Neural cell (in vitro differentiated cells): ENCODE measurements around the gene MKX. TPM values are rescaled to one million over a fixed set of nuclear protein-coding genes. Genes with fewer than 3 reads are reported as not detected.

Experiments used
- H2AFZ ChIP-seq: fragments of 200-600, 300-800 bp; sonication (generic), shearing (Covaris generic); 2 replicates; pipeline ENCODE4 v1.6.0; 2014; ENCODE audit warnings: low read depth, mild to moderate bottlenecking, antibody characterized with exemption, low read length, moderate library complexity
- H3F3A ChIP-seq: fragments of 200-600 bp; shearing (Covaris generic); 2 replicates; pipeline ENCODE4 v1.6.1; 2016; ENCODE audit warnings: mild to moderate bottlenecking, moderate library complexity, mixed read lengths, antibody characterized with exemption, low read length; ENCODE audit not compliant: insufficient read depth, poor library complexity, severe bottlenecking
- H3K27ac ChIP-seq: fragments of 200-600, 300-800 bp; sonication (generic), shearing (Covaris generic); 2 replicates; pipeline ENCODE4 v1.5.1; 2014; ENCODE audit warnings: mild to moderate bottlenecking, low read length, moderate library complexity
- H3K27me3 ChIP-seq: fragments of 300-800, 200-600 bp; sonication (generic), shearing (Covaris generic); 2 replicates; pipeline ENCODE4 v1.6.0; 2014; ENCODE audit warnings: mild to moderate bottlenecking, low read depth, low read length, moderate library complexity; ENCODE audit not compliant: insufficient read depth
- H3K36me3 ChIP-seq: fragments of 300-800, 200-600 bp; sonication (generic), shearing (Covaris generic); 2 replicates; pipeline ENCODE4 v1.5.1; 2014; ENCODE audit warnings: mild to moderate bottlenecking, antibody characterized with exemption, low read length, moderate library complexity; ENCODE audit not compliant: insufficient read depth
- H3K4me2 ChIP-seq: fragments of 300-800, 200-600 bp; sonication (generic), shearing (Covaris generic); 2 replicates; pipeline ENCODE4 v1.6.0; 2014; ENCODE audit warnings: mild to moderate bottlenecking, low read length
- H3K4me3 ChIP-seq: fragments of 300-800, 200-600 bp; sonication (generic), shearing (Covaris generic); 2 replicates; pipeline ENCODE4 v1.5.1; 2014; ENCODE audit warnings: mild to moderate bottlenecking, low read length, moderate library complexity
- H3K79me2 ChIP-seq: fragments of 200-600 bp; shearing (Covaris generic); replicated peaks from 2 replicates; pipeline ENCODE4 v1.6.0; 2014; ENCODE audit warnings: mild to moderate bottlenecking, low read length, moderate library complexity; ENCODE audit not compliant: insufficient read depth
- H3K9ac ChIP-seq: fragments of 300-800, 200-600 bp; sonication (generic), shearing (Covaris generic); 2 replicates; pipeline ENCODE4 v1.6.1; 2016; ENCODE audit warnings: mild to moderate bottlenecking, low read length, mixed read lengths
- H3K9me2 ChIP-seq: fragments of 200-600 bp; shearing (Covaris generic); 2 replicates; pipeline ENCODE4 v1.6.1; 2016; ENCODE audit warnings: mild to moderate bottlenecking, low read length, mixed read lengths; ENCODE audit not compliant: insufficient read depth
- H3K9me3 ChIP-seq: fragments of 200-600, 300-800 bp; sonication (generic), shearing (Covaris generic); 2 replicates; pipeline ENCODE4 v1.6.1; 2016; ENCODE audit warnings: mild to moderate bottlenecking, mixed run types, low read length, moderate library complexity, mixed read lengths
- H4K20me1 ChIP-seq: fragments of 200-600 bp; shearing (Covaris generic); 2 replicates; pipeline ENCODE4 v1.6.1; 2016; ENCODE audit warnings: mild to moderate bottlenecking, mixed run types; ENCODE audit not compliant: insufficient read depth
- EP300 ChIP-seq: fragments of 450-650 bp; conservative IDR thresholded peaks from 2 replicates; pipeline ENCODE4 v1.6.1; 2014; ENCODE audit warnings: antibody characterized with exemption, mild to moderate bottlenecking, moderate library complexity; ENCODE audit not compliant: poor library complexity, severe bottlenecking
- EZH2 ChIP-seq: fragments of 200-600, 300-800 bp; shearing (Covaris generic), sonication (generic); IDR thresholded peaks from 2 replicates; pipeline ENCODE4 v1.6.1; 2014; ENCODE audit warnings: antibody characterized with exemption, low read length, borderline replicate concordance, mild to moderate bottlenecking; ENCODE audit not compliant: insufficient read depth, poor library complexity, severe bottlenecking
- MXI1 ChIP-seq: fragments of 450-650 bp; conservative IDR thresholded peaks from 2 replicates; pipeline ENCODE4 v1.6.1; 2014; ENCODE audit warnings: antibody characterized with exemption, mild to moderate bottlenecking; ENCODE audit not compliant: poor library complexity, severe bottlenecking
- POLR2AphosphoS5 ChIP-seq: IDR thresholded peaks from 2 replicates; pipeline ENCODE4 v1.6.1; 2012
- RAD21 ChIP-seq: fragments of 450-650 bp; conservative IDR thresholded peaks from 2 replicates; pipeline ENCODE4 v1.6.1; 2014; ENCODE audit warnings: antibody characterized with exemption, mild to moderate bottlenecking, moderate library complexity
- SMC3 ChIP-seq: fragments of 450-650 bp; conservative IDR thresholded peaks from 2 replicates; pipeline ENCODE4 v1.6.1; 2014; ENCODE audit warnings: antibody characterized with exemption, mild to moderate bottlenecking, moderate library complexity; ENCODE audit not compliant: poor library complexity
- TAF1 ChIP-seq: IDR thresholded peaks from 2 replicates; pipeline ENCODE4 v1.6.1; 2012; ENCODE audit warnings: low read depth
- polyA plus RNA-seq: library from polyadenylated mRNA; depleted of rRNA; stranded (reverse); fragments of >200 nt; gene quantifications from 2 replicates; pipeline ENCODE4 v1.2.3, GENCODE V29; 2014
- TF ChIP-seq, protein P1 (sequence below): fragments of 450-650 bp; IDR thresholded peaks from 2 replicates; pipeline ENCODE4 v1.5.1; 2014; ENCODE audit warnings: antibody characterized with exemption, mild to moderate bottlenecking, moderate library complexity; ENCODE audit not compliant: poor library complexity, severe bottlenecking
- TF ChIP-seq, protein P2 (sequence below): IDR thresholded peaks from 2 replicates; pipeline ENCODE4 v1.6.1; 2012; ENCODE audit warnings: borderline replicate concordance

The MKX gene
- polyA plus RNA-seq, 1 donor from 2014 or later = not detected

DNA sequence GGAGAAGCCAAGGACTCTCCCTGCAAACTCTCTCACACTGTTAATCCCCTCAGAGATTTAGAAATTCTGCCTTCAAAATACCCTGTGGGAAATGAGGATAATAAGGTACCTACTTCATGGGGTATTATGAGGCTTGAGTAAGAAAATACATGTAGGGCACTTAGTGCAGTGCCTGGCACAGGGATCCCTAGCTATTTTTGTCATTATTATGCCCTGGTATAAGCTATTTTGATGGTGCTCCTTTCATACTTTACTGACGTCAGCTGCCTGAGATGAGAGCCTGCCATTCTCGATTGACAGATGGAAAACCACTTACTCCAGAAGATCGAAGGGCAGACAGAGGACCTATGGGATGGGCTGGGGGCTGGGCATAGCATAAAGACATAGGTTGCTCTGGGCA lies 30.1 kb downstream of the MKX start:
- H3K27ac ChIP-seq = no peak overlapping the region
- H3K9ac ChIP-seq = no peak overlapping the region
- no peaks in the 10 kb centered on the region for H3K36me3 ChIP-seq
- H3K4me2 ChIP-seq = no peak overlapping the region
- no peak overlapping the region for H2AFZ ChIP-seq
- H3K27me3 ChIP-seq = no peaks in the 10 kb centered on the region
- no peaks in the 10 kb centered on the region for H3K79me2 ChIP-seq
- H3F3A ChIP-seq = no peaks in the 10 kb centered on the region
- H3K9me3 ChIP-seq = no peaks in the 10 kb centered on the region
- no peaks in the 10 kb centered on the region for H4K20me1 ChIP-seq
- H3K4me3 ChIP-seq = no peak overlapping the region
- no peaks in the 10 kb centered on the region for H3K9me2 ChIP-seq
- TF ChIP-seq, protein P1, sequence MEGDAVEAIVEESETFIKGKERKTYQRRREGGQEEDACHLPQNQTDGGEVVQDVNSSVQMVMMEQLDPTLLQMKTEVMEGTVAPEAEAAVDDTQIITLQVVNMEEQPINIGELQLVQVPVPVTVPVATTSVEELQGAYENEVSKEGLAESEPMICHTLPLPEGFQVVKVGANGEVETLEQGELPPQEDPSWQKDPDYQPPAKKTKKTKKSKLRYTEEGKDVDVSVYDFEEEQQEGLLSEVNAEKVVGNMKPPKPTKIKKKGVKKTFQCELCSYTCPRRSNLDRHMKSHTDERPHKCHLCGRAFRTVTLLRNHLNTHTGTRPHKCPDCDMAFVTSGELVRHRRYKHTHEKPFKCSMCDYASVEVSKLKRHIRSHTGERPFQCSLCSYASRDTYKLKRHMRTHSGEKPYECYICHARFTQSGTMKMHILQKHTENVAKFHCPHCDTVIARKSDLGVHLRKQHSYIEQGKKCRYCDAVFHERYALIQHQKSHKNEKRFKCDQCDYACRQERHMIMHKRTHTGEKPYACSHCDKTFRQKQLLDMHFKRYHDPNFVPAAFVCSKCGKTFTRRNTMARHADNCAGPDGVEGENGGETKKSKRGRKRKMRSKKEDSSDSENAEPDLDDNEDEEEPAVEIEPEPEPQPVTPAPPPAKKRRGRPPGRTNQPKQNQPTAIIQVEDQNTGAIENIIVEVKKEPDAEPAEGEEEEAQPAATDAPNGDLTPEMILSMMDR = no peak

DNA sequence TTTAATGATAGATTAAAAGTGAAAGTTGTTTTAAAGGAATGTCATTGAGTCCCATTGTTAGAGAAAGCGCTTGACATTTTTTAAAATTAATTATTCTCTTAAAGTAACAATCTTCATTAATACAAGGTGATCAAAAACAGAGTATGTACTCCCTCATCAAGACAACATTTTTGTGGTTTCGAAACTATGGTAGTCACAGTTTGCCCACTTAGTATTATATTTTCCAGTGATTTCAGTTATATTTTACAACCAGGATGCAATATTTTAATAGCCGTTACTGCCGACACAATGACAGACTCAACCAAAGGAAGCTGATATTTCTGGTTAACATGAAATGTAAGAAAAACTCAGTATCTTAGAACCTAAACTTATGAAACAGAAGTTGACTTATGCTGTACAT lies 31.3 kb downstream of the MKX start:
- H3K27me3 ChIP-seq = no peaks in the 10 kb centered on the region
- no peak overlapping the region for H3K4me2 ChIP-seq
- H4K20me1 ChIP-seq = no peaks in the 10 kb centered on the region
- H3K9me3 ChIP-seq = no peaks in the 10 kb centered on the region
- H3K36me3 ChIP-seq = no peaks in the 10 kb centered on the region
- H3K79me2 ChIP-seq = no peaks in the 10 kb centered on the region
- no peaks in the 10 kb centered on the region for H3K9me2 ChIP-seq
- H2AFZ ChIP-seq = no peak overlapping the region
- no peaks in the 10 kb centered on the region for H3F3A ChIP-seq
- no peak overlapping the region for H3K9ac ChIP-seq
- no peak overlapping the region for H3K27ac ChIP-seq
- TF ChIP-seq TAF1 (no peak), EP300 (no peak), SMC3 (no peak), RAD21 (no peak), POLR2AphosphoS5 (no peak), EZH2 (no peak), MXI1 (no peak)
- TF ChIP-seq, protein P1 = no peak
- TF ChIP-seq, protein P2, sequence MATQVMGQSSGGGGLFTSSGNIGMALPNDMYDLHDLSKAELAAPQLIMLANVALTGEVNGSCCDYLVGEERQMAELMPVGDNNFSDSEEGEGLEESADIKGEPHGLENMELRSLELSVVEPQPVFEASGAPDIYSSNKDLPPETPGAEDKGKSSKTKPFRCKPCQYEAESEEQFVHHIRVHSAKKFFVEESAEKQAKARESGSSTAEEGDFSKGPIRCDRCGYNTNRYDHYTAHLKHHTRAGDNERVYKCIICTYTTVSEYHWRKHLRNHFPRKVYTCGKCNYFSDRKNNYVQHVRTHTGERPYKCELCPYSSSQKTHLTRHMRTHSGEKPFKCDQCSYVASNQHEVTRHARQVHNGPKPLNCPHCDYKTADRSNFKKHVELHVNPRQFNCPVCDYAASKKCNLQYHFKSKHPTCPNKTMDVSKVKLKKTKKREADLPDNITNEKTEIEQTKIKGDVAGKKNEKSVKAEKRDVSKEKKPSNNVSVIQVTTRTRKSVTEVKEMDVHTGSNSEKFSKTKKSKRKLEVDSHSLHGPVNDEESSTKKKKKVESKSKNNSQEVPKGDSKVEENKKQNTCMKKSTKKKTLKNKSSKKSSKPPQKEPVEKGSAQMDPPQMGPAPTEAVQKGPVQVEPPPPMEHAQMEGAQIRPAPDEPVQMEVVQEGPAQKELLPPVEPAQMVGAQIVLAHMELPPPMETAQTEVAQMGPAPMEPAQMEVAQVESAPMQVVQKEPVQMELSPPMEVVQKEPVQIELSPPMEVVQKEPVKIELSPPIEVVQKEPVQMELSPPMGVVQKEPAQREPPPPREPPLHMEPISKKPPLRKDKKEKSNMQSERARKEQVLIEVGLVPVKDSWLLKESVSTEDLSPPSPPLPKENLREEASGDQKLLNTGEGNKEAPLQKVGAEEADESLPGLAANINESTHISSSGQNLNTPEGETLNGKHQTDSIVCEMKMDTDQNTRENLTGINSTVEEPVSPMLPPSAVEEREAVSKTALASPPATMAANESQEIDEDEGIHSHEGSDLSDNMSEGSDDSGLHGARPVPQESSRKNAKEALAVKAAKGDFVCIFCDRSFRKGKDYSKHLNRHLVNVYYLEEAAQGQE = no peak
- H3K4me3 ChIP-seq = no peak overlapping the region
